Airway epithelial cell (primary cell): ENCODE measurements around the gene CNN2. TPM values are rescaled to one million over a fixed set of nuclear protein-coding genes. Genes with fewer than 3 reads are reported as not detected.

Experiments used
- total RNA-seq: library from RNA; depleted of rRNA; stranded (reverse); fragments of >200 nt; gene quantifications from 2 replicates; pipeline ENCODE4 v1.2.3, GENCODE V29; 2015

The CNN2 gene
- total RNA-seq, result 247 and 249 TPM in 2 replicates

GRCh38 chr19:1025960-1026782 lies at the start of gene CNN2:
Gene CNN2 (plus strand): TSS chr19:1026608. CDS start chr19:1026662, 54 bp downstream.

GRCh38 chr19:984165-984967 lies 42.0 kb upstream of the CNN2 start, which contains the start of gene WDR18:
Gene WDR18 (plus strand): TSS chr19:984345. CDS start chr19:984354, 9 bp downstream.

GRCh38 chr19:1000095-1000494 lies 26.3 kb upstream of the CNN2 start, which contains the start of gene GRIN3B:
Gene GRIN3B (plus strand): TSS chr19:1000419. CDS start chr19:1000438, 19 bp downstream.

GRCh38 chr19:1020868-1021425 lies 5.5 kb upstream of the CNN2 start, which contains the start of gene TMEM259:
Gene TMEM259 (minus strand): TSS chr19:1021123. CDS start chr19:1020996, 127 bp downstream.

GRCh38 chr19:1039646-1040475 lies 13.5 kb downstream of the CNN2 start, which contains the start of gene ABCA7:
Gene ABCA7 (plus strand): TSS chr19:1040107. CDS start chr19:1041362, 1,255 bp downstream.

GRCh38 chr19:1066748-1067340 lies 40.4 kb downstream of the CNN2 start, which contains the start of gene ARHGAP45:
Gene ARHGAP45 (plus strand): TSS chr19:1067167. CDS start chr19:1067406, 239 bp downstream.

Other genes starting within 250 kb of the CNN2 start
- gene PTBP1, start 229.2 kb upstream of the CNN2 start, total RNA-seq, result 154 and 246 TPM in 2 replicates
- 0.56 TPM in 2 replicates for gene PLPPR3, start 204.7 kb upstream of the CNN2 start, total RNA-seq
- gene AZU1, start 198.8 kb upstream of the CNN2 start, total RNA-seq, result not detected in 2 replicates
- 0.49 TPM in 1 of 2 replicates, not detected in the other for gene PRTN3, start 185.6 kb upstream of the CNN2 start, total RNA-seq
- gene ELANE, start 174.3 kb upstream of the CNN2 start, total RNA-seq, result not detected in 2 replicates
- gene CFD, start 166.9 kb upstream of the CNN2 start, total RNA-seq, result 3.5 and 6.6 TPM in 2 replicates
- gene MED16, start 133.4 kb upstream of the CNN2 start, total RNA-seq, result 47.1 and 48.6 TPM in 2 replicates
- gene RNU6-9, start 133.1 kb upstream of the CNN2 start, total RNA-seq, result not detected in 2 replicates
- 57.1 and 58.6 TPM in 2 replicates for gene R3HDM4, start 113.4 kb upstream of the CNN2 start, total RNA-seq
- gene KISS1R, start 109.3 kb upstream of the CNN2 start, total RNA-seq, result 0.14 TPM in 1 of 2 replicates, not detected in the other
- gene ARID3A, start 100.6 kb upstream of the CNN2 start, total RNA-seq, result 5.3 and 13.5 TPM in 2 replicates
- 70.8 and 71.6 TPM in 2 replicates for gene WDR18, start 42.3 kb upstream of the CNN2 start, total RNA-seq
- gene GRIN3B, start 26.2 kb upstream of the CNN2 start, total RNA-seq, result 4.4 and 6.3 TPM in 2 replicates
- 150 and 164 TPM in 2 replicates for gene TMEM259, start 5.5 kb upstream of the CNN2 start, total RNA-seq
- not detected in 2 replicates for gene RNU6-2, start 5.1 kb upstream of the CNN2 start, total RNA-seq
- gene ABCA7, start 13.5 kb downstream of the CNN2 start, total RNA-seq, result 14.7 and 21.7 TPM in 2 replicates
- 9.0 and 12.5 TPM in 2 replicates for gene ARHGAP45, start 40.6 kb downstream of the CNN2 start, total RNA-seq
- gene POLR2E, start 68.8 kb downstream of the CNN2 start, total RNA-seq, result 241 and 251 TPM in 2 replicates
- 330 and 347 TPM in 2 replicates for gene GPX4, start 77.4 kb downstream of the CNN2 start, total RNA-seq
- gene SBNO2, start 147.7 kb downstream of the CNN2 start, total RNA-seq, result 37.3 and 53.2 TPM in 2 replicates
- gene STK11, start 179.2 kb downstream of the CNN2 start, total RNA-seq, result 84.3 and 93.8 TPM in 2 replicates
- gene CBARP, start 211.4 kb downstream of the CNN2 start, total RNA-seq, result 6.6 and 8.5 TPM in 2 replicates
- 142 and 144 TPM in 2 replicates for gene ATP5F1D, start 215.1 kb downstream of the CNN2 start, total RNA-seq
- gene MIDN, start 222.0 kb downstream of the CNN2 start, total RNA-seq, result 32.7 and 52.6 TPM in 2 replicates
- gene CIRBP, start 242.7 kb downstream of the CNN2 start, total RNA-seq, result 193 and 255 TPM in 2 replicates
- gene FAM174C, start 248.9 kb downstream of the CNN2 start, total RNA-seq, result 81.9 and 109 TPM in 2 replicates